Measurements from ENCODE around the gene CDK8. TPM values are rescaled to one million over a fixed set of nuclear protein-coding genes. Genes with fewer than 3 reads are reported as not detected.

CDK8 gene
- total RNA-seq, 1 experiment from 2014 or later = 35.1 TPM

- Histone ChIP-seq H3K36me3 (ENCODE audit: control insufficient read depth, insufficient read depth, low read length) (no peaks in the 10 kb centered on the region), H3K4me1 (no peaks in the 10 kb centered on the region), H3K9me3 (no peaks in the 10 kb centered on the region), H3K27me3 (replicated peaks; ENCODE audit: control insufficient read depth, insufficient read depth, low read length) (no peaks in the 10 kb centered on the region), H3K4me3 (ENCODE audit: low read depth, low read length) (no peak overlapping the region)
- BruUV-seq (replicated peaks) = no TSS peak
- Mint-ChIP-seq H3K27ac (ENCODE audit: unreplicated experiment) (no peak overlapping the region), H3K27me3 (ENCODE audit: insufficient read depth, unreplicated experiment) (no peaks in the 10 kb centered on the region), H3K4me1 (ENCODE audit: low read depth, unreplicated experiment) (no peaks in the 10 kb centered on the region), H3K4me3 (ENCODE audit: unreplicated experiment) (no peak overlapping the region), H3K9me3 (ENCODE audit: unreplicated experiment) (no peaks in the 10 kb centered on the region), H3K36me3 (ENCODE audit: insufficient read depth, unreplicated experiment) (peaks cover 17% of the 10 kb centered on the region)
- CTCF ChIA-PET = no interaction called here
- no peak for DNase-seq
- POLR2A ChIA-PET = no interaction called here
- no peak for TF ChIP-seq CTCF (IDR thresholded peaks at IDR 0.05; ENCODE audit: insufficient read depth in 1 of 2, low read depth in 1 of 2, low read length in 1 of 2, severe bottlenecking in 1 of 2, unreplicated experiment in 1 of 2)
- intact Hi-C loops (cut with micrococcal nuclease; ENCODE audit: unreplicated experiment) = no loop called here
Measured at GRCh38 chr13:26384587-26384986, 130.7 kb downstream of the CDK8 start.

GRCh38 chr13:26386026-26386425 is 132.1 kb downstream of the CDK8 start:
- no peak for TF ChIP-seq CTCF (IDR thresholded peaks at IDR 0.05; ENCODE audit: insufficient read depth in 1 of 2, low read depth in 1 of 2, low read length in 1 of 2, severe bottlenecking in 1 of 2, unreplicated experiment in 1 of 2)

GRCh38 chr13:26390203-26390602 is 136.3 kb downstream of the CDK8 start:
- ChIA-PET CTCF (no interaction called here), POLR2A (no interaction called here)
- H3K36me3 ChIP-seq (ENCODE audit: control insufficient read depth, insufficient read depth, low read length) = no peaks in the 10 kb centered on the region
- no TSS peak for BruUV-seq (replicated peaks)
- intact Hi-C loops (cut with micrococcal nuclease; ENCODE audit: unreplicated experiment) = no loop called here
- no peaks in the 10 kb centered on the region for H3K27me3 Mint-ChIP-seq (ENCODE audit: insufficient read depth, unreplicated experiment)
- no peaks in the 10 kb centered on the region for H3K27me3 ChIP-seq (replicated peaks; ENCODE audit: control insufficient read depth, insufficient read depth, low read length)
- H3K36me3 Mint-ChIP-seq (ENCODE audit: insufficient read depth, unreplicated experiment) = peaks cover 17% of the 10 kb centered on the region
- H3K4me3 ChIP-seq (ENCODE audit: low read depth, low read length) = no peak overlapping the region
- H3K4me1 Mint-ChIP-seq (ENCODE audit: low read depth, unreplicated experiment) = peaks cover 7% of the 10 kb centered on the region
- no peak overlapping the region for H3K4me3 Mint-ChIP-seq (ENCODE audit: unreplicated experiment)
- no peak overlapping the region for H3K27ac Mint-ChIP-seq (ENCODE audit: unreplicated experiment)
- no peaks in the 10 kb centered on the region for H3K9me3 Mint-ChIP-seq (ENCODE audit: unreplicated experiment)
- no peaks in the 10 kb centered on the region for H3K4me1 ChIP-seq
- no peak for TF ChIP-seq CTCF (IDR thresholded peaks at IDR 0.05; ENCODE audit: insufficient read depth in 1 of 2, low read depth in 1 of 2, low read length in 1 of 2, severe bottlenecking in 1 of 2, unreplicated experiment in 1 of 2)
- no peaks in the 10 kb centered on the region for H3K9me3 ChIP-seq
- DNase-seq = no peak

More at GRCh38 chr13:26386026-26386425, 132.1 kb downstream of the CDK8 start:
- intact Hi-C loops (cut with micrococcal nuclease; ENCODE audit: unreplicated experiment) = no loop called here
- ChIA-PET POLR2A (no interaction called here), CTCF (no interaction called here)
- Histone ChIP-seq H3K9me3 (no peaks in the 10 kb centered on the region), H3K36me3 (ENCODE audit: control insufficient read depth, insufficient read depth, low read length) (no peaks in the 10 kb centered on the region), H3K4me1 (no peaks in the 10 kb centered on the region), H3K4me3 (ENCODE audit: low read depth, low read length) (no peak overlapping the region), H3K27me3 (replicated peaks; ENCODE audit: control insufficient read depth, insufficient read depth, low read length) (no peaks in the 10 kb centered on the region)
- no peak for DNase-seq
- Mint-ChIP-seq H3K27me3 (ENCODE audit: insufficient read depth, unreplicated experiment) (no peaks in the 10 kb centered on the region), H3K4me1 (ENCODE audit: low read depth, unreplicated experiment) (peaks cover 4% of the 10 kb centered on the region), H3K36me3 (ENCODE audit: insufficient read depth, unreplicated experiment) (peaks cover 22% of the 10 kb centered on the region), H3K4me3 (ENCODE audit: unreplicated experiment) (no peak overlapping the region), H3K27ac (ENCODE audit: unreplicated experiment) (no peak overlapping the region), H3K9me3 (ENCODE audit: unreplicated experiment) (no peaks in the 10 kb centered on the region)
- BruUV-seq (replicated peaks) = no TSS peak
